ENCODE data around the gene RNU1-4.
"Not testable (repeated sequence)": the region's sequence is repeated elsewhere in the genome, so short reads cannot be mapped to it uniquely, and the experiment has no call there.

RNU1-4 gene

GRCh38 chr1:16728243-16728949 lies 11.9 kb upstream of the RNU1-4 start:
- DNase-seq (ENCODE audit: low spot score) = not testable (repeated sequence)

- DNase-seq (ENCODE audit: low spot score) = not testable (repeated sequence)
Observed at GRCh38 chr1:16732254-16732896, 7.9 kb upstream of the RNU1-4 start.

DNA sequence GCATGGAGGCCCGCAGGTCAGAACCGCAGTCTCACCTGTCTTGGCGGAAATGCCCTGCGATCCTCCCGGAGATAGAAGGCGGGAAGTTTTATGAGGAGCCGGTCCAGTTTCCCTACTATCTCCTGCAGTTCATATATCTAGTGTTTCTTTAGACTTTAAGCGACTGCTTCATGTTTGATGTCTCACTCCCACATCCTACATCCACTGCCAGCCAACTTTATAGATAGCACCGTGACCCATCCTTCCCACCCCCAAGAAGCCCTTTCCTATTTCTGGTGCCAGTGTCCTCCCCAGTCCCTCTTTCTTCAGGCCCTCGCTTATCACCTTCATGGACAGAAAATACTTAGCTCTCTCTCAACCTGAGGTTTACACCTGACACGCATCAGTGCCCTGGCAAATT lies 914 bp downstream of the RNU1-4 start:
- not testable (repeated sequence) for DNase-seq (ENCODE audit: low spot score)

DNA sequence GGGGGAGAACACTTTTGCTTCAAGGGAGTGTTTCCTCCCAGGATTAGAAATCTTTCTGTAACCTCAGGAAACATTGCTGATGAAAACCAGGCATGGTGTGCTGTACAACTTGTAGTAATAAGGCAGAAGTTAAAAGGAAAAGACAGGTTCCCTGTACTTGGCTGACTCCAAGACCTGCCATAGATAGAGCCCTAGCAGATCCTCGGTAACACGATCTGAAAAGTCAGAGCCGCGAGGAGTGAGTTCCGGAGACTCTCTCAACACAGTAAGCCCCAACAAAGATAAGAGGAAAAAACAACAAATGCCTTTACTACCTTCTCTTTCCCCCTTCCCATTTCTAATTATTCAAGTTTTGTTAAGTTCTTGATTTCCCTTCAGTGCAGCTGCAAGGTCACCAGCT lies 7.3 kb downstream of the RNU1-4 start:
- not testable (repeated sequence) for DNase-seq (ENCODE audit: low spot score)

- DNase-seq (ENCODE audit: low spot score) = not testable (repeated sequence)
Observed at GRCh38 chr1:16748710-16749109, 8.4 kb downstream of the RNU1-4 start.

- DNase-seq (ENCODE audit: low spot score) = not testable (repeated sequence)
Observed at GRCh38 chr1:16749910-16750888, 9.9 kb downstream of the RNU1-4 start.

- not testable (repeated sequence) for DNase-seq (ENCODE audit: low spot score)
Observed at GRCh38 chr1:16752770-16753169, 12.5 kb downstream of the RNU1-4 start.

DNA sequence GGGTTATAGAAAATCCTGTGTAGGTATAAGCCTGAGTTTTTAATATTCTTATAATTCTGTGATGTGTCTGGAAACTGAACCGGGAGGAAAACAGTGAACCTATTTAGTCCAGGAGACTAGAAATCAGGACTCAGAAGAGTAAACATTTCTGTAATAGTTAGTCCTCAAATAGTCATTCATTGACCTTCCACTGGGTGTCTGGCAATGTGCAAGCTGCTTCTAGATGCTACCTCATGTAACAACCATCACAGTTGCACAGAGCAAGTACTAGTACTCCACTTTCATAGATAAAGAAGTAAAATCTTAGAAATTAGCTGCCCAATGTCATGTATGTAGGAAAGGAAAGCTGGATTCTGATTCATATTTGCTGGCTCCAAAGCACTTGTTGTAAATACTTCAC lies 15.1 kb downstream of the RNU1-4 start:
- not testable (repeated sequence) for DNase-seq (ENCODE audit: low spot score)

- DNase-seq (ENCODE audit: low spot score) = not testable (repeated sequence)
Observed at GRCh38 chr1:16755932-16756331, 15.6 kb downstream of the RNU1-4 start.

DNA sequence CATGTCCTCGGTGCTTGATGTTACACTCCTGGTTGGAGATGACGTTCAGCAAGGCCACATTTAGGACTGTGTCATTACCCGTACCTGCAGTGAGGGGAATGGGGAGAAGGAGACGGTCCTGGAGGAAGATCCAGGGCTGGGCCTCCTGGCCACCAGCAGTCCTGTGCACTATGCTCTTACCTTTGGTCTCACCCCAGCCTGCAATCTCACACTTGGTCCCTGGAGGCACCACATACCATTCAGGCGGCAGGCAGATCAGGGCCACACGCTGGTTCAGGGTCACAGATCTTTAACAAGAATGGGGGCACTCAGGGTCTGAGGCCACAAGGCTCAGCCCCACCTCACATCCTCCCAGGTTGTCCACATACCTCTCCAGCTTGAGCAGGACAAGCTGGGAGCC lies 17.3 kb downstream of the RNU1-4 start:
- DNase-seq (ENCODE audit: low spot score) = not testable (repeated sequence)

- DNase-seq (ENCODE audit: low spot score) = not testable (repeated sequence)
Observed at GRCh38 chr1:16758060-16758459, 17.7 kb downstream of the RNU1-4 start.

- not testable (repeated sequence) for DNase-seq (ENCODE audit: low spot score)
Observed at GRCh38 chr1:16759041-16759493, 18.8 kb downstream of the RNU1-4 start.

GRCh38 chr1:16759650-16760455 lies 19.5 kb downstream of the RNU1-4 start:
- DNase-seq (ENCODE audit: low spot score) = not testable (repeated sequence)

GRCh38 chr1:16760456-16760765 lies 20.1 kb downstream of the RNU1-4 start:
- DNase-seq (ENCODE audit: low spot score) = not testable (repeated sequence)

DNA sequence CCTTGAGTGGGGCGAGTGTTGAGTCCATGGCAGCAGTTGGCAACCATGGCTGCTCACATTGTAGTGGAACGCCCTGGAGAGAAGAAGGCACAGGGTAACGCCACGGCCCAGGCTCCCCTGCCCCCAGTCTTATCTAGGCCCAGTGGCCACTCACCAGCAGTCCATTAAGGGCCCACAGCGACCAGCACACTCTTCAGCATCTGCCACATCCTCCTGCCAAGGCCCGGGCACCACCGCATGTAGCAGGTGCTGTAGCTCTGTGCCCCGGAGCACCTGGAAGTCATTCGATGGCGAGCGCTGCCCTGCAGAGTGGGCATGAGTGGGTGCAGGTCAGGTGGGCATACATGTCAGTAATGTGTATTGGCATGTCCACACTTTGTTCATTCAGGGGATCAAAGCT lies 20.5 kb downstream of the RNU1-4 start:
- not testable (repeated sequence) for DNase-seq (ENCODE audit: low spot score)

DNA sequence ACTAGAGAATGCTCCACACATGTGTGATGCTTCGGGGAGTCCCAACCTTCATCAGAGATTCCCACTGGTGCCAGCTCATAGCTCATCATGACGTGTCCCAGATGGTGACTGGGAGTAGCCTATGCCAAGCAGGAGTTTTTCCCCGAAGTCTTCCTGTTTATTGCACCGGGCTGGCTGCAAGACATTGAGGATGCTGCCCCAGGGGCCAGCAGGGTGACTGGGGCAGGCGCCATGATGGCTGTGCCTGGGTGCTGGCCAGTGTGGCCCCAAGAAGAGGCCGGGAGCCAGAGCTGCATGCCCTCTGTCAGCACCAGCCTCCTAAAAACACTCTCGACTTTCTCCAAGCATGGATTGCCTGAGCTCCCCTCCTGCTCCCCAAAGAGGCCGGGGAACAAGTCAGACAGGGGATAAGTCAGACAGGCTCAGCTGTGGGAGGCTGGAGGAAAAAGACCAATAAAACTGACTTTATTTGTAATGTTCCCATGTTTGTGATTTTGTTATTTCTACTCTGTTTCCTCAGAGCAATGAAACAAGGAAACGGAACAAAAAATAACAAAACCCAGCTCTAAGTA lies 24.0 kb downstream of the RNU1-4 start:
- not testable (repeated sequence) for DNase-seq (ENCODE audit: low spot score)

GRCh38 chr1:16764820-16765655 lies 24.7 kb downstream of the RNU1-4 start:
- DNase-seq (ENCODE audit: low spot score) = not testable (repeated sequence)

DNA sequence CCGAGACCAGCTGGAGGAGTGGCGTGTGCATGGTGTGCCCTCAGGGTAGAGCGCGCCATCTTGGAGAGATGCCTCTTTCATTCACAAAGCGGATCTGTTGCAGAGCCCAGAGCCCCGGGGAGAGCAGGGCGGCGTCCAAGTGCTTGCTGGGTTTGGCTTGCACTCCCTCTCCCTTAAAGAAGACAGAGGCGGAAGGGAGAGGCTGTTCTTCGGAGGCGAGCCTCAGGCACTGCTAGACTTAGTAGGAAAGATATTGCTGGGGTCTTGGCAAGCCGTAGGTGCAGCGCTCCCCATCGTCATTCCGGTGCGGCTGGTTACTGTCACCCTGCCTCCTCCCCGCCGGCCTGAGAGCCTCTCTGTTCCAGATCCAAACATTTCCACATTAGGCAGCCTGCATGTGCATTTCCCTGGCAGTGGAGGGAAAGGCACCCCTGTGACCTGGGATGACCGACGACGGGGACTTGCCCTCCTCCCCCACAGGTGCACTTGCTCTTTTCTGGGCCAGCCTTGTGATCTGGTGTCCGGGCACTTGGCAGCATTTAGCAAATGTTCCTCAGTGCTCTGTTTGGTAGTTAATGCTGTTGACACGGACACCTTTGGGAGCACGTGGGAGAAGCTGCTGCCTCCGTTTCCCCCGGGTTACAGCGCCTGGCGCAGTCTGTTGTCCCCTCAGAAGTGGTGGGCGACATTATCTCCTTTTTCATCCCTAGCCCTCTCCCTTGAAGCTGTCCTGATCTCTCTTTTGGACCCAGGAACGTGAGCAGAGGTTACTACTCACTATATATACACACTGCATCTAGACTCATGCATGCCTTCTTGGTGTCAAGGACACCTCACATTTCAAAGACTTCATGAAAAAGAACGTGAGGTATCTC lies 25.7 kb downstream of the RNU1-4 start:
- DNase-seq (ENCODE audit: low spot score) = not testable (repeated sequence)

- not testable (repeated sequence) for DNase-seq (ENCODE audit: low spot score)
Observed at GRCh38 chr1:16766689-16767256, 26.5 kb downstream of the RNU1-4 start.

All from GM03348 (cell line).